HG03135 (cell line): Measurements from ENCODE around the gene FAF1.
A peak's percentile ranks its signal among the peaks of the same experiment; 100 is the strongest.

Source experiments
- ATAC-seq: cut with Tn5 transposase; IDR thresholded peaks from one replicate; pipeline ENCODE4 v1.9.1; 2021; ENCODE audit warnings: mild to moderate bottlenecking, moderate library complexity; ENCODE audit not compliant: unreplicated experiment

The FAF1 gene

DNA sequence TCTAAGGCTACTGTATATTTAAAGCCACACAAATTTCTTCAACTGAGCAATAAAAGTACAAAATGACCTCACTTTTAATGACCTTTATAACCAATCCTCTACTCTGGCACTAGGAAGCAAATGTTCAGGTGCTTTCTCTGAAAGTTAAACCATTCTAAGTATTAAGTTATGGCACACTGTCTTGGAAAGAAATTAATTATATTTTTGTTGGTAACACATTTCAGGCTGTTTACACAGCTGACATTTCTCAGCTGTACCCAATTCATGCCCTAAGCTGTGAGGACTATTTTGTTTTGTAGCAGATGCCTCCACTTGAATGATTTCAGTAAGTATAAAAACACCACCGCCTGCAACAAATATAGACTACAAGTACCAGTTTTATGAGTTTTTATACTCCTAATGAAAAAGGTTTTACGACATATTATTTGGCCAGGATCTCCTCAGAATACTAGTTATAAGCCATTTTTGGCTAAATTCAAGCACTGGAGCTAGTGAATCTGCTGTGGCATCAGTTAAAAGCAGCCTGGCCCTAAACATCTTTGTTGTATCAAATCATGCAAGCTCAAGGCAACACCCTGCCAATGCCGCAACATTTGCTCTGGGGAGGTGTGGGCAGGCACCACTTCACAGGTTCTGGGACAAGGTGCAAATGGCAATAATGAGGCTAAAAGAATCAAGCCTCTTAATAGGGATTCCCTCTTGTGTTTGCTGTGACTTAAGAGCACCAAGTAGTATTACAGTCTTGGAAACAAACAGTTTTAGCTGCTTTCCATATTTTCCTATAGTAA, 308.4 kb downstream of the FAF1 start:
- no peak for ATAC-seq

DNA sequence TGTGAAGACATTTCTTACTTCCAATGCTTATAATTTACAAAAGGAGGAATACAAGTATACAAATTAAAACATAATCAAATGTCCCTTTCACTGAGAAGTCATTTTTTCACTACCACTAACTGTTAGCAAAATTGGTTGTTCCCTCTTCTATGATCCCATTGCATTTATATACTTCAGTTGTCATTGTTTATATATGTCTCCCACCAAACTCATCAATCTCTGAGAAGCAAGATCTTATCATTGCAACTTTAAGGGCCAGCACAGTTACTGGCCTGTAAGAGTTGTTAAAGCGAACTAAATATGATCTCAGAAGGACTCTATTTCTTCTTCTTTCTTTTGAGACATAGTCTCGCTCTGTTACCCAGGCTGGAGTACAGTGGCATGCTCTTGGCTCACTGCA, 313.5 kb downstream of the FAF1 start:
- ATAC-seq, result no peak

DNA sequence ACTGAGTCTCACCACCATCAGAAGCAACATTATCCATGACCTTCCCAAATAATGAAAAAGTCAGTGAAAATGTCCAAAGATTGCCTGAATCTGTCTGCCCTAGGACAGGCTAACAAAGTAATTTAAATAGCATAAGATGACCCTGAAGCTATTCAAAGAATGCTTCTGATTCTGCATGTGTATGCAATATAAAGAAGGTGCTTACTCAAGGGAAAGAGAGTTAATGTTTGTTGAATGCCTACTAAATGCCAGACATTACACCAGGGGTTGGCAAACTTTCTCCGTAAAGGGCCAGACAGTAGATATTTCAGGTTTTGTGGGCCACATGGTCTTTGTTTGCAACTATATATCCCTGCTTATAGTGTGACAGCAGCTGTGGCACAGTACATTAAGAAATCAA, 314.9 kb downstream of the FAF1 start:
- ATAC-seq, result no peak

DNA sequence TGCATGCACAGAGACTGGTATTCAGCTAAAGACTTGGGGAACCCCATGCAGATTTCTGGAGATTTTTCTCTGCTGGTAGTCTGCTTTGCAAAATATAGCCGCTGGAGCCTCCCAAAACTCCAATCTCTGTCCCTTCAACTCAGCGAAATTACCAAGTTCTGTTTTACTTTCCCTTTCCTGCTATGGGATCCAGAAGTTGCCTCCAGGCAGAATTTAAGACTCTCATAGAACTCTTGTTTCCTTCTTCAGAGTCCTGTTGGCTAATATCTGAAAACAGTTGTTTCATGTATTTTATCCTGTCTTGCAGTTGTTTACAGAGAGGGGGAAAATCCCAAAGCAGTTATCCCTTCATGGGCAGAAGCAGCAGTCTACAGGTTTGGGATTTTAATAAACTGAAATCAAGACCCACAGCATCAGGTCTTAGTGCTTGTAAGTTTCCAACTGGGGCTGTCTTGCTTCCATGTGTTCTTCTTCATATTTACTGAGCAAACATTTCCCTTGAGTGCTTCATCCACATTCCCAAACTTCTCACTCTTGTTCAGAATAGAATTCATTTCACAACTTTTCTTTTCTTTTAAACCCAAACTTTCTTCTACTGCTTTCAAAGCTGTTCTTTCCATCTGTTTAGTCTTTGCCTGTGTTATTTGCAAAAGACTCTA, 315.5 kb downstream of the FAF1 start:
- no peak for ATAC-seq

DNA sequence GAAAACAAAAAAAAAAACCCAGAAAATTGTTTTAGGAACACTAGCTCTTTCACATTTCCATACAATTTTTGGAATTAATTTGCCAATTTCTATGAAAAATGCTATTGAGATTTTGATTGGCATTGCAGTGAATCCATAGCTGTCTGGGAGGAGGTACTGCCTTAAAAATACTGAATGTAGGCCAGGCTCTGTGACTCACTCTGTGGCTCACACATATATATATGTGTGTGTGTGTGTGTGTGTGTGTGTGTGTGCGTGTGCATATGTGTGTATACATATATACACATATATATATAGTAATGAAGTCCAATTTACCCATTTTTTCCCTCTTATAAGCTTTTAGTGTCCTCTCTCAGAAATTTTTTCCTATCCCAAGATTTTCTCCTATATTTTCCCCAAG, 322.6 kb downstream of the FAF1 start:
- ATAC-seq, result no peak

DNA sequence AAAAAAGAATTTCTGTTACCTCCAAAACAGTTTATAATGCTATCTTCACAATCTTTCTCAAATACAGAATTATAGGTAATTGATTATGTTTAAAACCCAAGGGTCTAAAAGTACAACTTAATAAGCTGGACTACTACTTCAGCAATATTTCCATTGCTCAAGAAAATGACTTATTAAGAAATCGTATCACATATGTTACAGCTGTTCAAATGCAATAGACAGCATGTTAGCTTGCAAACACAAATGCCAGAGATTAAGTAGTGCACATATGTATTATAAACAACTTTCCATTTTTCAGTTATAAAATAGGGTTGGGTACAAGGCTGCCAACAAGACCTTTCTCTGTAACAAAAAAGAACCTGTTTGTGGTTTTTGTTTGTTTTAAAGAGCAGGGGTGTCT, 325.8 kb downstream of the FAF1 start:
- ATAC-seq, result no peak

DNA sequence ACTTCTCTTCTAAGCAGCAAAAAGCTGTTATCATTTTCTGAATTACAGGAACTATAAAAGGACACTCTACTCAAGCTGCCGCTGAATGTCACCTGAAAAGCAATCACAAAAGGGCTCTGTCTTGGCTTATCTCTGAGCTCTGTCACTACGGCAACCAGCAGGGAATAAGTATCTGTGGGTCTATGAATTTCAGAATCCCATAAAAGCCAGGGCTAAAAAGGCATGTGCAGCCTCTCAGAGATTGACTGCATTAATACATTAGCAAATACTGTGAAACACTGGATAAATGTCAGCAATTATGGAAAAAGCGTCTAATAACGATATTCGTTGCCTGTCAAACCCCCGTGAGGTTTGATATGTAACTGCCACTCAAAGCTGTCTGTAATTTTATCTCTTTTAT, 326.6 kb downstream of the FAF1 start:
- ATAC-seq, result no peak

DNA sequence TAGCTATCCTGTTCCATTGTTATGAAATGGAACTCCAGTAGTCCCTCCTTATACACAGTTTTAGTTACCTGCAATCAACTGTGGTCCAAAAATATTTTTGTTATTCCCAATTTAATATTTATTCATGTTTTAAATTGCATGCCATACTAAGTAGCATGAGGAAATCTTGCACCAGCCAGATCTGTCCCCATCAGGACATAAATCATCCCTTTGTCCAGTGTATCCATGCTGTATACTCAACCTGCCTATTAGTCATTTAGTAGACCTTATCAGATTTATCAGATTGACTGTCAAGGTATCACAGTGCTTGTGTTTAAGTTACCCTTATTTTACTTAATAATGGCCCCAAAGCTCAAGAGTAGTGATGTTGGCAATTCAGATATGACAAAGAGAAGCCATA, 328.9 kb downstream of the FAF1 start:
- ATAC-seq, result no peak

DNA sequence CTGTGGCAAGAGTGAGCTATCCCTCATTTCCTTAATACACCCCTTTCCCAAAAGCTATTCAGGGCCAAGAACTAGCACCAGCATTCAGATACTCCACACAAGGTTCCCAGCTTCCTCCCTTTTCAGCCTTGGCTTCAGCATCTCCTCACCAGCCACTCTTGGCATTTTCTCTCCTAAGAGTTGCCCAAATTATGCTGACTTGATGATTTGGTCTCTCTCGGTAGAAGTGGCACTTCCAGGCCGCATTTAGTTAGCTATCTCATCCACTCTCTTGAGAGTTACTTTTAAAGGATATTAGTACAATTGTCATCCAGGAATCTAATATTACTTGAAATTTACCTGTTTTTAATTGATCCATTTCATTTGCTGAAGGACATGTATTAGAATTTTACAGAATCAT, 337.8 kb downstream of the FAF1 start:
- ATAC-seq, result no peak

DNA sequence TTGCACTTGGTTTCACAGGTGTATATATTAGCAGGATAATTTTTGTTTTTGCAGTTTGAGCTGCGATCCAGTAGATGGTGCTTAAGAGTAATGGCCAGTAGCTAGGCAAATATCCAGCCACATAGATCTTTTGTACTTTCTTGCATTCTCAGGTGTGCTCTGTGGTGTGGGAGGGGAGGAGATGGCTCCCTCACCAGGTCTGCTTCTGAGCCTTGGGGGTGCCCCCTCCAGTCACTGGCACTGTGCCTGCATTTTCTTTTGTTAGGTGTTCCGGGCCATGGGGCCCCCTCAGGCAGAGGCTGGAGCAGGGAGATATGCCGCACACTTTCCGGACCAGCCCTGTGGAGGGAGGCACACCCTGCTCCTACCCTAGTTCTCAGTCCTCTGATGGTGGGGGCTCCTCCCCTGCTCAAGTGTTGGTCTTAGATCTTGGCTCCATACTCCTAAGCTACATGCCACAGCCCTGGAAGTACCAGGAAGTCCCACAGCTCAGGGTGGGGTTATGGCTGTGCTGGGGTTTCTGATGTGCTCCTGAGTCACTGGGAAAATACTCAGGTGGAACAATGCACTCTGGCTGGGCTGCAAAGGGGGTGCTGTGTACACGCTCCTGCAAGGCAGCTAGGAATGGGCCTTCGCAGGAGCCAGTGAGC, 339.3 kb downstream of the FAF1 start:
- no peak for ATAC-seq

DNA sequence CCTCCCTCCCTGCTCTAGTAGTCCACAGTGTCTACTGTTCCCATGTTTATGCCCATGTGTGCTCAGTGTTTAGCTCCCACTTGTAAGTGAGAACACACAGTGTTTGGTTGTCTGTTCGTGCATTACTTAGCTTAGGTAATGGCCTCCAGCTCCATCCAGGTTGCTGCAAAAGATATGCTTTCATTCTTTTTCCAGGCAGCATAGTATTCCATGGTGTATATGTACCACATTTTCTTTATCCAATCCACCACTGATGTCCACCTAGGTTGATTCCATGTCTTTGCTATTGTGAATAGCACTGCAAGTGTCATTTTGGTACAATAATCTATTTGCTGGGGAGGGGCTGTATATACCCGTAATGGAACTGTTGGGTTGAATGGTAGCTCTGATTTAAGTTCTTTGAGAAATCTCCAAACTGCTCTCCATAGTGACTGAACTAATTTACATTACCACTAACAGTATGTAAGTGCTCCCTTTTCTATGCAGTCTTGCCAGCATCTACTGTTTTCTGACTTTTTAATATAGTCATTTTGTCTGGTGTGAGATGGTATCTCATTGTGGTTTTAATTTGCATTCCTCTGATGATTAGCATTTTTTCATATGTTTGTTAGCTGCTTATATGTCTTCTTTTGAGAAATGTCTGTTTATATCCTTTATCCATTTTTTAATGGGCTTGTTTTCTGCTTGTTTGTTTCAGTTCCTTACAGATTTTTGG, 344.9 kb downstream of the FAF1 start:
- no peak for ATAC-seq

DNA sequence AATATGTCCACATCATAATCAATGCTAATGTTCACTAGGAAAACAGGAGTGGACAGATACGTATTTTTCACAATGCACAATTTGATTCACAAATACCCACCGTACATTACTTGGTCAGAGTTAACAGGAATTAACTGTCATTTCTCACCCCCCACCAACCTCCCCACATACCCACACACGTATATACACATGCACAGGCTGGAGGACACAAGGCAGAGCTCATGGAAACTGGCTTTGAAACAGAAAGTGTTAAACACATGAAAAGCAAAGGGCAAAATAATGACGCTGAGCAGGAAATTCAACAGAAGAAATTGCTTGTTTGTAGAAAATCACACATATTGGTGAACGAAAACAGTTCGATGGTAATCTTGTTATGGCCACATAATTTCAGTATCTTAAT, 348.4 kb downstream of the FAF1 start:
- no peak for ATAC-seq

DNA sequence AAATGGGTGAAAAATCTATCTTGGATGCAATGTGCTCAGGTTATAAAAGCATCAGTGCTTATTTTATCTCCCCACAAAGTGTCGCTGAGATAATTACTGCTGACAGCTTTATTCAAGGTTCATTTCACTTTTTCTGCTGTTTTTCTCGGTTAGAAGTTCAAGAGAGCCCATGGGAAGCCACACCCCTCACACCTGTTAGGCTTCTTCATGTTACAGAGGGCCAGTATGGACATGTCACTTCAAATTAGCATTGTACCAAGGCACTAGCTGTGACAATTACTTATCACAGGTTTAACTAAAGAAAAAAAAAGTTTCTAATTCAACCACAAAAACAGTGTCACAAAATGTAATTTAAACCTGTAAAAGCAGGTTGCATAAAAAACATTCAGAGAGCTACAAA, 349.5 kb downstream of the FAF1 start:
- ATAC-seq, result peak; percentile 57

DNA sequence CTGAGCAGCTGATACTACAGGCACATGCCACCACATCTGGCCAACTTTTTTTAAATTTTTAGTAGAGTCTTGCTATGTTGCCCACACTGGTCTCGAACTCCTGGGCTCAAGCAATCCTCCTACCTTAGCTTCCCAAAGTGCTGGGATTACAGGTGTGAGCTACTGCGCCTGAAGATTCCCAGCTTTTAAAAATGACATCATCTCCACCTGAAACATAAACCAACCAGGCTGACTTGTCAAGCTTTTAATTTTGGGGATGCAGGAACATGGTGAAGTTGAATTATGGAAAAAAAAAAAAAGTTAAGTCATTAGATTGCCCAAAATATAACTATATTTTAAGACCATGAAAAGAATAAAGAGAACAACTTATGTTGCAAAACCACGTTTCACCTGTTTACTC, 350.6 kb downstream of the FAF1 start:
- no peak for ATAC-seq

DNA sequence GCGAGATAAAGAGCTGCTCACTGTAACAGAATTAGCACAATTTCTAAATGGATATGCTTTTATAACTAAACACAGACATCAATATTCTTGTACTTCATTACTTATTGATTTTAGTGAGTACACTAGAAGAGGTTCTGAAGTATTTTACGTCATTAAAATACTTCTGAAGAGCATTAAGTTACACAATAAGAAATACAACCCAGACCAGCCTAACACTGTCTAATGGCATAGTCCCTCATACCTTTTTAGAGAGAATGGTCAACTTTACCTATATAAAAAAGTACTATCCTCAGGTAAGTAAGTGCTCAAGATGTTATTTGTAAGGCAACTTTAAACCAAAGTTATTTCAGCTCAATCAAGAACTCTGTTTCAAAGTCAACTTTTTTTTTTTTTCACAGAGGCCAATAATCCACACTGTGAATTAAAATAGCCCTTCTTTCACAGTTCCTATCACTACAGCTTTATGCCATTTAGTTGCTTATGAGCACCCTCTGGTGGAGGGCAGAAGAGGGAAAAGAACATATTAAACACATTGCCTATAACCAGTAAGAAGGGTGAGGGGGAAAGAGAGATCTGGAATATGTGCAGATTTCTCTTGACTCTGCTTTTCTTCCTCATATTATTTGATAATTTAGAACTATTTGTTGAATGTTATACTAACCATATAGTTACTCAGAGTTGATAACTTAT, 354.7 kb downstream of the FAF1 start:
- no peak for ATAC-seq

DNA sequence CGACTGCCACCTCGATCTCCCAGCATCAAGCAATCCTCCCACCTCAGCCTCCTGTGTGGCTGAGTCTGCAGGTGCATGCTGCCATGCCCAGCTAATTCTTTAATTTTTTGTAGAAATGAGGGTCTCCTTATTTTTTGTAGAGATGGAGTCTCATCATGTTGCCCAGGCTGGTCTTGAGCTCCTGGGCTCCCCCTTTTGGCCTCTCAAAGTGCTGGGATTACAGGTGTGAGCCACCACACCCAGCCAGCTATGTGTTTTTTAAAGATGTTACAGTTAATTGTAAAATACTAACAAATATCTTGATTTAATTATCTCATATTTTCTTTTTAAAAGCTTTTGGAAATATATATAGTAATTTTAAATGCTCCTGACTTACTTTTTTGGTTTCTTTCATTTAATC, 355.5 kb downstream of the FAF1 start:
- no peak for ATAC-seq

DNA sequence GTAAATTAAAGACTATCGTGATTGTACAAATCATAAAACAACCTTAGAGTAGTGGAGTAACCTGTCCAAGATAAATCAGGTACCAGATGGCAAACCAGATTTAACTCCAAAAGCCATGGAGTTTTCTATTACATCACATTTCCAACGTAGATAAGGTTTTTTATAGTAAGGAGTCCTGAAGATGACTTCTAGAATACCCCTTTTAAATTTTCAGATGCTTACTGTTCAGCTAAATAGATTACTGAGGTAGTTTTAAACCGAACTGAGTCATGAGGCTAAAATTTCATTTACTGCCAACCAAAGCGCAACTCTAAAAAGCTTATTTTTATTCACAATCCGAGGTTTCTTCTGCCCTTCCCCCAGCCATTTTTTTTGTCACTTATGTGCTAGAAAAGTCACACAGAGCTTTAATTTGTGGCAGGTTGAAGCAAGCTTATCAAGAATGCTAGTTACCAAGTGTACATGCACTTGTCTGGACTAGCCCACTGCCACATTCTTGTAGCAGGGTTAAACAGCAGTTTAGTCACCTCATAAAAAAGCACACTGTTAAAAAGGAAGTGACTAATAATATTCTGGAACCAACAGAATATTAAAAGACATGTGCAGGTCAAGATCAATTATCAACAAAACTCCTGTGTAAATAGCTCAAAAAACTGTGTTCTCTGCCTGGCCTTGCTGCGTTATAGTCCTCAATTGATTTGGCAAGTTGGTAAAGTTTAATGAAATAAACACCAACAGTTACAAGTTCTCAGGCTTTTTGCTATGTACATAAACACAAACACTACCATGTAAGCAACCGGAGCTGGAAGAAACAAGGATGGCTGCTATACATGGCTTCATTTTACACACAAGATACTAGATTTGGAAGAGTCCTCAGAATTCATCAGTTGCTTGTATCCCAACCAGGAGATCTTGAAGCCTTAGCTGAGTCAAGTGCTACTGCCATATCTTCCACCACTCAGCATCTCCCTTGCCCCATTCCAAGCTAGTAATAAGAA, 356.5 kb downstream of the FAF1 start:
- no peak for ATAC-seq

DNA sequence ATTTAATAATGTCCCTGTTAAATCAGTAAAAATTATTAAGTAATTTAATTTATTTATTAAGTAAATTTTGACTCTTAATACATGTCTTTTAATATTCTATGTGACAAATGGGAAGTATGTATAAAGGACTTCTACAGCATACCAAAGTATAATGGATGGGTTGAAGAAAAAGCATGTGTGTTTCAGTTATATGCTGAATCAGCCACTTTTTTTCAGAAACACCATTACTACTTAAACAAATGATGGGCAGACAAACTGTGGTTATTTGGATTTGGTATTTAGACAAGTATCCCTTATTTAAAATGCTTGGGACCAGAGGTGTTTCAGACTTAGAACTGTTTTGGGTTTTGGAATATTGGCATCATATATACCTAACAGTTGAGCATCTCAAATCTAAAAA, 360.5 kb downstream of the FAF1 start:
- no peak for ATAC-seq

DNA sequence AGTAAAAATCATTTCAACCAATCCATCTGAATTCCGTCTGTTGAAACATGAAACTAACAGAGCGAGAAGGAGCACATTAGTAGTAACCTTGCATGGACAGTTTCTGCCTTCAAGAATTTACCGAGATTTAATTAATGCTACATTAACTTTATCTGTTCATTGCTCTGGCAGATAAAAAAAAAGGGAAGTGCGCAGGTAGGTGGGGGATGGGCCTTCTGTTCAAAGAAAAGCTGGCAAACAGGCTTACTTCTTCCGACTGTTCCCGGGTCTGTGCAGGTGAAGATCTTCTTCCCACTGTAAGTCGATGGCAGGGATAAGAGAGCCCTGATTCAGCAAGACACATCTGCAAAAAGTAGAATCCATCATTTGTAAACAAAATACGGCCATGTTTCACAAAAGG, 364.2 kb downstream of the FAF1 start:
- no peak for ATAC-seq

DNA sequence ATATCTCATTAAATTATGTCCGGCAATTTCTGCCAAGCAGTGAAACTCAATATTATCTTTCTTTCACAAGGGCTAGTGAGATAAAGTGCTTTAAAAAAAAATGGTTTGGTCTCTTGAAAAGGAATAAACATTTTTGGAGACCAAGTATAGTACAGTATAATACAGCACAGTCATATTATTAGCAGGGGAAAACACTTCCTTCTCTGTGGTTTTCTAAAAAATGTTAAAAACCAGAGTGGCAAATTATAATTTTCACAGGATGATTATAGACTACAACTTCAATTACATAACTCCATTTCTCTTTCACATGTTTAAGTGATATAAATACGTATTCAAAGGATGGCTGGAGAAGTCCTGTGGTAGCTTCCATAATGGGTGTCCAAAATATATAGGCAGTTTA, 366.6 kb downstream of the FAF1 start:
- ATAC-seq, result no peak
